Neural progenitor cell (in vitro differentiated cells): ENCODE results near the gene DEFB121. TPM values are rescaled to one million over a fixed set of nuclear protein-coding genes. Genes with fewer than 3 reads are reported as not detected.

Source experiments
- DNase-seq: peaks from one replicate; pipeline ENCODE4 v3.0.0-alpha.2; 2016; ENCODE audit warnings: low spot score
- H2AFZ ChIP-seq: fragments of 200-600 bp; sonication (generic); replicated peaks from 2 replicates; pipeline ENCODE4 v1.6.1; 2016; ENCODE audit warnings: antibody characterized with exemption
- H3F3A ChIP-seq: fragments of 200-600 bp; sonication (generic); 2 replicates; pipeline ENCODE4 v1.6.1; 2016; ENCODE audit warnings: antibody characterized with exemption, low read depth
- H3K27ac ChIP-seq: fragments of 200-600 bp; sonication (generic); 2 replicates; pipeline ENCODE4 v1.5.1; 2016; ENCODE audit warnings: mild to moderate bottlenecking
- H3K27me3 ChIP-seq: fragments of 200-600 bp; sonication (generic); 2 replicates; pipeline ENCODE4 v1.6.1; 2016; ENCODE audit warnings: mild to moderate bottlenecking, moderate library complexity
- H3K36me3 ChIP-seq: fragments of 200-600 bp; sonication (generic); 2 replicates; pipeline ENCODE4 v1.5.1; 2016
- H3K4me1 ChIP-seq: fragments of 200-600 bp; sonication (generic); 2 replicates; pipeline ENCODE4 v1.6.1; 2016; ENCODE audit warnings: mixed run types
- H3K4me2 ChIP-seq: fragments of 200-600 bp; sonication (generic); 2 replicates; pipeline ENCODE4 v1.6.1; 2016
- H3K4me3 ChIP-seq: fragments of 200-600 bp; sonication (generic); 2 replicates; pipeline ENCODE4 v1.5.1; 2016
- H3K79me2 ChIP-seq: fragments of 200-600 bp; sonication (generic); 2 replicates; pipeline ENCODE4 v1.6.1; 2016; ENCODE audit warnings: low read depth
- H3K9ac ChIP-seq: fragments of 200-600 bp; sonication (generic); 2 replicates; pipeline ENCODE4 v1.6.1; 2016
- H3K9me3 ChIP-seq: fragments of 200-600 bp; sonication (generic); 2 replicates; pipeline ENCODE4 v1.5.1; 2016; ENCODE audit warnings: low read depth
- H4K20me1 ChIP-seq: fragments of 200-600 bp; sonication (generic); 2 replicates; pipeline ENCODE4 v1.6.1; 2016; ENCODE audit warnings: low read depth
- H3K27ac Mint-ChIP-seq: 3 replicates; pipeline ENCODE4 v1.8.0; 2021; ENCODE audit warnings: mixed read lengths
- H3K27me3 Mint-ChIP-seq: 2 replicates; pipeline ENCODE4 v1.8.0; 2022; ENCODE audit warnings: low read depth, mild to moderate bottlenecking, inconsistent platforms, moderate library complexity, mixed read lengths; ENCODE audit not compliant: insufficient read depth
- H3K36me3 Mint-ChIP-seq: 3 replicates; pipeline ENCODE4 v1.8.0; 2021; ENCODE audit warnings: mixed read lengths
- H3K4me1 Mint-ChIP-seq: 3 replicates; pipeline ENCODE4 v1.8.0; 2021; ENCODE audit warnings: mixed read lengths
- H3K4me3 Mint-ChIP-seq: 3 replicates; pipeline ENCODE4 v1.8.0; 2021; ENCODE audit warnings: mild to moderate bottlenecking, moderate library complexity, mixed read lengths
- H3K9me3 Mint-ChIP-seq: 3 replicates; pipeline ENCODE4 v1.8.0; 2020; ENCODE audit warnings: mixed read lengths
- CTCF ChIP-seq: fragments of 200-600 bp; sonication (generic); IDR thresholded peaks from 2 replicates; pipeline ENCODE4 v1.5.1; 2017; ENCODE audit warnings: antibody characterized with exemption, mild to moderate bottlenecking
- EZH2 ChIP-seq: fragments of 200-600 bp; sonication (generic); IDR thresholded peaks from 2 replicates; pipeline ENCODE4 v1.6.1; 2017; ENCODE audit warnings: antibody characterized with exemption, mild to moderate bottlenecking, moderate library complexity
- EZH2phosphoT487 ChIP-seq: fragments of 200-600 bp; sonication (generic); IDR thresholded peaks from 2 replicates; pipeline ENCODE4 v1.6.1; 2017; ENCODE audit warnings: antibody characterized with exemption
- total RNA-seq: library from RNA; depleted of rRNA; stranded (reverse); fragments of >200 nt; gene quantifications from 2 replicates; pipeline ENCODE4 v1.2.3, GENCODE V29; 2015; ENCODE audit warnings: low replicate concordance

The DEFB121 gene
- not detected in 2 replicates for total RNA-seq

DNA sequence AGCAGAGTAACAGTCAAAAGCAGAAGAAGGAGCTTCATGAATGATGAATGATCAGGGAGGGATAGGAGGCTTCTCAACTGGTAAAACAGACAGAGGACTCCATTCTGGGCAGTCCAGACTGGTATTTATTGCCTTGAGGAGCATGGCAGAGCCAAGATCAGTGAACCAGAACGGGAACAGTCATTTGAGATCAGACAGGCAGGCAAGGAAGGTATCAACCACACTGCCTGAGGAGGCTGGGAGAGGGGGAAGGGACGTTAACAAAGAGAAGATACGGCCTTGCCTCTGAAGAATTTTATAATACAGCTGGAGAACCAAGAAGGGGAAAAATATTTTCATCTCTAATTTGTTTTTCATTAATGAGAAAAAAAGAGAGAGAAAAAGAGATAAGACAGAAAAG, at the start of gene DEFB121:
Gene DEFB121 (minus strand): TSS at position 101 of the 400 bp plus-strand sequence. CDS start 63 bp downstream, at position 38.
- Mint-ChIP-seq H3K4me1 (no peaks in the 10 kb centered on the region), H3K4me3 (no peak within 1 kb of the TSS), H3K27ac (no peak within 1 kb of the TSS), H3K36me3 (no peaks in the 10 kb centered on the region), H3K9me3 (peaks cover 12% of the 10 kb centered on the region), H3K27me3 (no peaks in the 10 kb centered on the region)
- H3K4me2 ChIP-seq, result no peak within 1 kb of the TSS
- H3K9me3 ChIP-seq, result peaks cover 6% of the 10 kb centered on the region
- no peaks in the 10 kb centered on the region for H3K27me3 ChIP-seq
- H3F3A ChIP-seq, result no peaks in the 10 kb centered on the region
- no peak for DNase-seq
- H3K27ac ChIP-seq, result no peak within 1 kb of the TSS
- no peaks in the 10 kb centered on the region for H4K20me1 ChIP-seq
- H3K36me3 ChIP-seq, result no peaks in the 10 kb centered on the region
- no peaks in the 10 kb centered on the region for H3K79me2 ChIP-seq
- H2AFZ ChIP-seq, result no peak within 1 kb of the TSS
- H3K4me3 ChIP-seq, result no peak within 1 kb of the TSS
- H3K4me1 ChIP-seq, result no peaks in the 10 kb centered on the region
- TF ChIP-seq CTCF (no peak), EZH2phosphoT487 (no peak), EZH2 (no peak)
- H3K9ac ChIP-seq, result no peak within 1 kb of the TSS

- Histone ChIP-seq H2AFZ (no peak overlapping the region), H3K9me3 (peaks cover 3% of the 10 kb centered on the region)
These were observed 48.3 kb upstream of the DEFB121 start for GRCh38 chr20:31454361-31454760.

GRCh38 chr20:31452575-31452974, 46.6 kb upstream of the DEFB121 start:
- H3K9me3 ChIP-seq, result peaks cover 3% of the 10 kb centered on the region
- H3K9ac ChIP-seq, result no peak overlapping the region
- H3F3A ChIP-seq, result no peaks in the 10 kb centered on the region
- no peaks in the 10 kb centered on the region for H4K20me1 ChIP-seq
- TF ChIP-seq EZH2phosphoT487 (no peak), CTCF (no peak), EZH2 (no peak)
- no peak overlapping the region for H2AFZ ChIP-seq
- Mint-ChIP-seq H3K9me3 (peaks cover 12% of the 10 kb centered on the region), H3K4me3 (no peak overlapping the region), H3K4me1 (no peaks in the 10 kb centered on the region), H3K36me3 (no peaks in the 10 kb centered on the region), H3K27me3 (peaks cover 9% of the 10 kb centered on the region), H3K27ac (no peak overlapping the region)
- no peak for DNase-seq
- no peaks in the 10 kb centered on the region for H3K4me1 ChIP-seq
- H3K4me3 ChIP-seq, result no peak overlapping the region
- H3K36me3 ChIP-seq, result no peaks in the 10 kb centered on the region
- H3K27ac ChIP-seq, result no peak overlapping the region
- no peaks in the 10 kb centered on the region for H3K27me3 ChIP-seq
- H3K4me2 ChIP-seq, result no peak overlapping the region
- H3K79me2 ChIP-seq, result no peaks in the 10 kb centered on the region

More at GRCh38 chr20:31454361-31454760, 48.3 kb upstream of the DEFB121 start:
- no peak overlapping the region for H3K4me3 Mint-ChIP-seq
- Histone ChIP-seq H3K4me3 (no peak overlapping the region), H3F3A (no peaks in the 10 kb centered on the region), H3K9ac (no peak overlapping the region), H3K36me3 (no peaks in the 10 kb centered on the region), H3K27me3 (no peaks in the 10 kb centered on the region), H3K4me2 (no peak overlapping the region), H3K79me2 (no peaks in the 10 kb centered on the region), H3K4me1 (no peaks in the 10 kb centered on the region), H3K27ac (no peak overlapping the region), H4K20me1 (no peaks in the 10 kb centered on the region)
- TF ChIP-seq EZH2 (no peak), EZH2phosphoT487 (no peak), CTCF (no peak)
- no peaks in the 10 kb centered on the region for H3K4me1 Mint-ChIP-seq
- no peak overlapping the region for H3K27ac Mint-ChIP-seq
- no peaks in the 10 kb centered on the region for H3K36me3 Mint-ChIP-seq
- H3K27me3 Mint-ChIP-seq, result peaks cover 2% of the 10 kb centered on the region
- H3K9me3 Mint-ChIP-seq, result peaks cover 9% of the 10 kb centered on the region
- no peak for DNase-seq
